Measurements from ENCODE around the gene LRRC31.

Gene LRRC31

DNA sequence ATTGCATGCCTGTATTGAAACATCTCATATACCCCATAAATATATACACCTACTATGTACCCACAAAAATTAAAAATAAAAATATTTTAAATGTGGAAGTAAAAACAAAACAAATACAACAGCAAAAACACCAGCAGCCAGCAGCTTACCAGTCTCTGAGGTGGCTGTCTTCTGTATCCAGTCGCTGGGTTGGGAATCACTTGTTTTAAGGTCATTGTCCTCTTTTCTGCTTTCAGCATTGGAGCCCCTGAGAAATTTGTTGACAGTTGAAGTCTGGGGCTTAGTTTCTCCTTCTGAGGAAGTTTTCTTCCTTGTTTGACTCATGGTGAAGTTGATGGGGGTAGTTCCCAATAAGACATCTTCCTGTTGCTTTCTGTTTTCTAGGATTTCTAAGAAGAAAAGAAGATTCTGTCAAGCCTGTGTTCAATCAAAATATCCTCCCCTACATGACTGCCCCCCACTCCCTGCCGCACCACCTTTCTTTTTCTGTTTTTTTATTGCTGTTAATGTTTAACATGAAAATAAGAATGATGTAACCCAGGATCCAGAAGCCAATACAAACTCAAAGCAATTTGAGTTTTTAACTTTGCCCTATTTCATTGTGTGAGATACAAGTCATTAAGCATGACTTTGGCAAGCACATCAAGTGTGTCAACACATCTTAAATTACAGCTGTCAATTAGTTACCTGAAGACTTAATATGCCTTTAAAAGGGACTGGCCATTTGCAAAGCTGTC, at the start of gene LRRC31:
LRRC31 (minus strand) TSS at position 452 of the 737 bp plus-strand sequence; CDS start at position 324, 128 bp downstream.
- DNase-seq (ENCODE audit: low spot score) = no peak

DNA sequence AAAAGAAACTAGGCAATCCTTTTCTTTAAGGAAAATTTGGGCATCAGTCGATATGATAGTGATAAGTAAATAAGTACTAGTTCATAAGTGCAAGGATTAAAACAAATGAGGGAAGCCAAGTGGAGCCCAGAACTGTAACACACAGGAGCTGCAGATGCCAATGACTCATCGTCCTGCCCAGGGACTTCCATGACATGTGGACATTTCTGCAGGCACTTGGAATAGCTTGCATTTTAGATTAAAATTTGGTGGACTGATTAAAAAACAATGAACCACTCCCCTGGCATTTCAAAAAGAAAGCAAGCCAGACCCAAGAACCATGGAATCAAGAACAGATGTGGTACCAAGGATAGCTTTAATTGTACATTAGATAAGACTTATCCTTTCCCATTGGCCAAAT, 44.6 kb upstream of the LRRC31 start:
- DNase-seq (ENCODE audit: low spot score) = no peak

DNA sequence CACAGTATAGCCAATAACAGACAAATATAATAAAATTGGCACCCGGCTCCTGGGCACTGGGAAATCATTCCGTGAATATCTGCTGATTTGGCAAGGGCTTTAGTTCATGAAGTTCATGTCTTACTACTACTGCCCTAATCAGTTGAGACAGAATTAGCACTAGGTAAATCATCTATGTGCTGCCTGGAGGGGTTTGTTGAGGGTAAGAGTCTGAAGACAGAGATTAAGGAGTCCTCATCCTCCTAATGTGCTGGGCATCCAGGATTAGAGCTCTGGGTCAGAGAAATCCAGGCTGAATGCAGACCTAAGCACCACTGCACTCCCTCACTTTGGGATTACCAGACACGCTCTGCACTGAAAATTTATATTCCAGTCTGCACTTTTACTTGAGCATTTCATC, 43.6 kb upstream of the LRRC31 start:
- DNase-seq (ENCODE audit: low spot score) = no peak

GRCh38 chr3:169911272-169911671, 41.5 kb upstream of the LRRC31 start, which contains the start of gene SAMD7:
Gene SAMD7, plus strand, starts transcription at chr3:169911572. Its CDS starts 7,927 bp downstream, at chr3:169919499.
- DNase-seq (ENCODE audit: low spot score) = no peak

DNA sequence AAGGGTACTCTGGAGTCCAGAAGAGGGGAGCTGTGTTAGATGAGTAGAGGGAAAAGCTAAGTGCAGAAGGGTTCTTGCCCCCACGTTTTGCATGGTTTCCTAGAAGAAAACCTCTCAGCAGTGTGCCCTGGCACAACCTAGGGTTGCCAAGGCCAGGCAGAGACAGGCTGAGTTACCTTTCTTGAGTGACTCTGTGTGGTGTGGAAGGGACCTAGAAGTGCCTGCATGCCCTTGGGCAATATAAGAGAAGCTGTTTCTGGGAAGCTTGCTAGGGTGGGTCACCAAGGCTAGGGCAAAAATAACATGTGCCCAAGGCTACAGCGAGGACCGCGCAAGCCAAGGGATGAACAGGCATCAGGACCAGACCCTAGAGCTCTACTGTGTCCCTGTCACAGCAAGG, 38.2 kb upstream of the LRRC31 start:
- no peak for DNase-seq (ENCODE audit: low spot score)

- no peak for DNase-seq (ENCODE audit: low spot score)
Observed at GRCh38 chr3:169907476-169907875, 37.7 kb upstream of the LRRC31 start.

DNA sequence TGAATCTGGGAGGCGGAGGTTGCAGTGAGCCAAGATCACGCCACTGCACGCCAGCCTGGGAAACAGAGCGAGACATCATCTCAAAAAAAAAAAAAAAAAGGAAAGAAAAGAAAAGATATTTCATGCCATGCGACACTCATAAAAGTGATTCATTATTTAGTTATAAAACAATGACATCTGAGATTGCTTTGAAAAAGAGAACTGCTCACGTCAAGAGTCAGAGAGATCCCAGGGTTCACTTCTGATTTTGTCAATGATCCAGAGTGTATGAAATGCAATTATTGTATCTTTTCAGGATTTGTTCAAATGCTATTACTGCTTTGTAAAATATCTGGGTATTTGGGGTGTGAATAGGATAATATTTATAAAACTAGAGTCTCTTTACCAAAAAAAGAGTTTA, 35.7 kb upstream of the LRRC31 start:
- no peak for DNase-seq (ENCODE audit: low spot score)

GRCh38 chr3:169901453-169901852, 31.7 kb upstream of the LRRC31 start:
- DNase-seq (ENCODE audit: low spot score) = no peak

DNA sequence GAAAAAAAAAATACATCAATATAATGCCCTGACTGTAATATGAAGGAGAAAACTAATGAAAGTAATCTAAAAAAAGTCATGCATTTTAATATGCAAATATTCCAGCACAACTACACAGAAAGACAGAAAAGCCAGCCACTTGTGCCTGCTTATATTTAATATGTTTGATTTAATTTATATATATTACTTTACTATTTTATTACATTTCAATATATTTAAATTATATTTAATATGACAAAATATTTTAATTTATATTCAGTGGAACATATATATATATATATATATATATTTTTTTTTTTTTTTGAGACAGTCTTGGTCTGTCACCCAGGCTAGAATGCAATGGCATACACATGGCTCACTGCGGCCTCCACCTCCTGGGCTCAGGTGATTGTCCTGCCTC, 27.5 kb upstream of the LRRC31 start:
- DNase-seq (ENCODE audit: low spot score) = no peak

DNA sequence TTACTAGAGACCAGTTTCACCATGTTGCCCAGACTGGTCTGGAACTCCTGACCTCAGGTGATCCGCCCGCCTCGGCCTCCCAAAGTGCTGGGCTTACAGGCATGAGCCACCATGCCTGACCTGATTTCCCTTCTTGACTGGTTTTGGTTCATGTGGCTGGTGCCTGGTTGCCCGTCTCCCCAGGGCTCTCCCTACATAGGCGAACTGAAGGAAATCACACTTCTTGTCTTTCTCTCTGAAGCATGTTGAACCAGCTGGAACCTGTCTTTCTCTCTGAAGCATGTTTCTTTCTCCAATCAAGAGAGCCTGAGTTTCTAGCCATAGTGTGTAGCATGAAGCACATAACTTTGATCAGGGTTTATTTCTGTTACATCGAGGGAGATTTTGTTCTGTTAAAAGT, 25.3 kb upstream of the LRRC31 start:
- no peak for DNase-seq (ENCODE audit: low spot score)

- DNase-seq (ENCODE audit: low spot score) = no peak
Observed at GRCh38 chr3:169894110-169894509, 24.4 kb upstream of the LRRC31 start.

DNA sequence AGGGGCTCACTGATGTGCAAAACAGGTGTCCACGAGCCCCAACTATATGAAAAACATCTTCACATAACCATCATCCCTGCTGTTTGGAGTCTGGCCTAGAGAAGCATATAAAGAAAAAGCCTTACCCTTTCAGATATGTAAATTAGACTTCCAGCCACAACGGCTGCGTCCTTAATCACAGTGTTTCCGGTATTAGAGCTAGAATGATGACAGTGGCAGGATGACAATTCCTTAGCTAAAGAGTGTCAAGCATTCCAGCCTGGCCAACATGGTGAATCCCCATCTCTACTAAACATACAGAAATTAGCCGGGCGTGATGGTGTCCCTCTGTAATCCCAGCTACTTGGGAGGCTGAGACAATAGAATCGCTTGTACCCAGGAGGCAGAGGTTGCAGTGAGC, 22.2 kb upstream of the LRRC31 start:
- no peak for DNase-seq (ENCODE audit: low spot score)

GRCh38 chr3:169886671-169887070, 16.9 kb upstream of the LRRC31 start:
- DNase-seq (ENCODE audit: low spot score) = peak; percentile 73

- no peak for DNase-seq (ENCODE audit: low spot score)
Observed at GRCh38 chr3:169880576-169881250, 11.0 kb upstream of the LRRC31 start.

DNA sequence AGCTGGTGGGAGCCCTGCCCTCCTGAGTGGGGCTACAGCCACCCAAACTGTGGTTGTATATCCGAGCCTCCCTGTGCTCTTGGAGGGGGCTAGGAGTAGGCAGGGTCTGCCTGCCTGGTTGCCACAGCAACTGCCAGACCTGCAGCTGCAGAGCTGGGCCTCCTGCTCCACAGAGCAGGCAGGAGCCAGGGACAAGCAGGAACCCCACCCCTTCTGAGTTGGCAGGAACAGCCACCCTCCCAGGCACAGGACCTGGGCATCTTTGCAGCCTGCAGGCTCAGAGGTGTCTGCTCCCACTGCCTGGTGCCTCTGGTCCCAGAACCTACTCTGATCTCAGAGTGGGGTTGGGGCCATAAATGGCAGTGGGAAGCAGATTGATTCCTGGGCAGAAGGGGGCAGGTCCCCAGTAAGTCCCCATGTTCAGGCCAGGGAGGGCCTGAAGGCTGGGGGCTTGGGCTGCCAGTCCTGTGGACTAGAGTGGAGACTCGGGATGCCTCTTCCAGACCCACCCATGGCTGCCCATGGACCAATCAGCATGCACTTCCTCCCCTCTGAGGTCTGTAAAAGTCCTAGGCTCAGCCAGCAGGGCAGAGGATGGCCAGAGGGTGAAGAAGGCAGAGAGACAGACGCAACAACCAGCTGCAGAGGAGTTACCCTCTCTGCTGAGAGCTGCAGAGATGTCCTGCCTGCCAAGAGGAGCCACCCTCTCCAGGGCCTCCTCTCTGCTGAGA, 10.3 kb upstream of the LRRC31 start:
- DNase-seq (ENCODE audit: low spot score) = no peak

- DNase-seq (ENCODE audit: low spot score) = no peak
Observed at GRCh38 chr3:169879013-169879557, 9.3 kb upstream of the LRRC31 start.

DNA sequence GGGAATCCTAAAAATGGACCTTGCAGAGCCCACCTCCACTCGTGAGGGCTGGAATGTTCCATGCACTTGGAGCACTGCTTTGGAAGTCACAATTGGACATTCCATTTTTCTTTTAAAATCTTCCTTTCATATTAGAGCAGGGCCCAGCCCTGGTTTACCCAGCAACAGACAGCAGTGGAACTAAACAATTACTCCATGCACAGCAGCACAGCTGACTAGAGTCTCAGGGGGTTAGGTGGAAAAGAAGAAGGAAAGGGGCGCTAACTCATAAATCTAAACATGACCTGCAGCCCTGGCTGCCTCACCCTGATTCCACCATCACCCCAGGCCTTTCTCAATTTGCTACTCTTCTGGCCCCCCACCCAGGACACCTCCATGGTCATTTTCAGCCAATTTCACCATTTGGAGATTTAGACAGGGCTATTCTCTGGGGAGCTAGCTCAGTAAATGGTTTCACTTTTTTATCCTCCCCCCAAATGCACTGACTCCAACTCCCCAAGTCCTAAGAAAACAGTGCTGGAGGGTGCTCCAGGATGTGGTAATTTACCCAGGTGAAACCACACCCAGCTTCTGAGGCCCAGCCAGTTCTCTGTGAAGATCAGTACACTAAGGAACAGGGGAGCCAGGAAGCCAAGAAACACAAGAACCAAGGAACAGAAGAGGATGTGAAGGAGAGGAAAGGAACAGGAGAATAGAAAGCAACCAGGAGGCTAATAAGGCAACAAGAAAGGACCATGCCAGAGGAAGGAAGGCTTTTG, 1.6 kb upstream of the LRRC31 start:
- DNase-seq (ENCODE audit: low spot score) = no peak

GRCh38 chr3:169868369-169868768, 1.4 kb downstream of the LRRC31 start:
- DNase-seq (ENCODE audit: low spot score) = no peak

DNA sequence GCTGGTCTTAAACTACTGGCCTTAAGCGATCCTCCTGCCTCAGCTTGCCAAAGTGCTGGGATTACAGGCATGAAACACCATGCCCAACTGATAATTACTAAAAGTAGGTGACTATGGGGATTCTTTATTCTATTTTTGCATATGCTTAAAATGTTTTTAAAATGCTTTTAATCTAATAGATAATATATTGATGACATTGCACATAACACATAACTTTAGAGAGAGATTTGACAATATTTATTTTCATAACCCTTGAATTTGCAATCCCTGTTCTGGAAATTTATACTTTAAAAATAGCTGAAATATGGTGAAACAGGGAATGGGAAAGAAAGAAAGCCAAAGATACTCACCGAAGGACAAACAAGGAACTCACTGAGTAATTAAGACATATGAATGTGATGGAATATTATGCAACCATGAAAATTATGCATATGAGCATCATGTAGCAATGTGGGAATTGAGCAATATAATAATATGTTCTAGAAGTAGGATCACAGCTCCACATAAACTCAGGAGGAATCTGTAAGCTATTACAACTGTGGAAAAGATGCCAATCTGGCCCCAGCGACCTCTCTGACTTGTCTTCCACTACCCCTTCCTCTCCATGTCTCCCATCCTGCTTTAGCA, 2.0 kb downstream of the LRRC31 start:
- no peak for DNase-seq (ENCODE audit: low spot score)

DNA sequence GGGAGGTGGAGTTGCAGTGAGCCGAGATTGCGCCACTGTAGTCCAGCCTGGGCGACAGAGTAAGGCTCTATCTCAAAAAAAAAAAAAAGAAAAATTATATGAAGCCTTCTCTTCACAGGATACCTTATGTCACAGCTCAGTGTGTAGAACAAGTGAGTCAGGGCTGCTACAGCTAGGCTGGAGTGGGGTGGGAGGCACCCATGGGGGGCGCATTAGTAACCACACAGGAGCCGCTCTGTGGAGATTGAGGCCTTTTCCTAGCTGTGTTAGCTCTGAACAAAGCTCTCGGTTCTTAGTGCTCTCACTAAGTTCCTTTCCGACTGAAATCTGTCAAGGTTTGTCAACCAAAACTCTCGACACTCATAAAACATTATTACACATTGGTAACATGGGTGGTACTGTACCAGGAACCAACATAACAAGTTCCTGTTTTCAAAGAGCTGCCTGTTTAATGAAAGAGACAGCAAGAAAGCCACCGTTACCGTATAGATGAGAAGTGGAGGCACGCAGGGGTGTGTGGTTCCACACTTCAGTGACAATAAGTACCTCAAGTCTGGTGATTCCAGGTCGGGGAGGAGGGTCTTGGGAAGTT, 4.5 kb downstream of the LRRC31 start:
- DNase-seq (ENCODE audit: low spot score) = no peak

DNA sequence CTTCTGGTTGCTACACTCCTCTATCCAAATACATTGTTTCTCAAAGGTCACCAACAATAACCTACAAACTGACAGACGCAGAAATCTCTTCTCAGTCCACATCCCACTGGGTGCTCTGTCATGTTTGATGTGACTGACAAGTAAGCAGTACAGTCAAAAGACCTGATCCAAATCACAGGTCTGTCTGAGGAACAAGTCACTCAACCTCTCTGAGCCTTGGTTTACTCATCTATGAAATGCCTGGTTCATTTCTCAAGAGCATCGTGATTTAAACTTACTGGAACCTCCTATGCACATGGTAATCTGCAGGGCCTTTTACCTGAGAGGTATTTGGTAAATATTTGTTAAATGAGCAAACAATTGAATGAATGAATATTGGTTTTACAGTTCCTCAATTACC, 5.5 kb downstream of the LRRC31 start:
- DNase-seq (ENCODE audit: low spot score) = no peak
